SK-N-SH treated with all-trans-retinoic acid at 6 μM for 48 hours (cell line): Measurements from ENCODE around the gene INIP.

ENCODE experiments used
- ATAC-seq: fragments of 200-7000 bp; cut with Tn5 transposase; 3 replicates; pipeline ENCODE4 v1.9.1; 2020; ENCODE audit warnings: mild to moderate bottlenecking, moderate library complexity
- ARNTL ChIP-seq: fragments of 450-650 bp; formaldehyde crosslinking; IDR thresholded peaks from 2 replicates; pipeline ENCODE4 v1.5.0; 2020; ENCODE audit warnings: low read depth, mild to moderate bottlenecking, moderate library complexity, borderline replicate concordance
- BACH2 ChIP-seq: fragments of 250-450 bp; sonication (Bioruptor Pico); IDR thresholded peaks from 2 replicates; pipeline ENCODE4 v1.9.0; 2021; ENCODE audit warnings: mild to moderate bottlenecking, borderline replicate concordance
- CREB5 ChIP-seq: fragments of 250-450 bp; sonication (Bioruptor Pico); IDR thresholded peaks from 2 replicates; pipeline ENCODE4 v1.5.1; 2020; ENCODE audit warnings: low read depth, mild to moderate bottlenecking, moderate library complexity
- CSDC2 ChIP-seq: fragments of 250-450 bp; sonication (Bioruptor Pico); IDR thresholded peaks from 2 replicates; pipeline ENCODE4 v1.5.0; 2020; ENCODE audit warnings: mild to moderate bottlenecking, moderate library complexity
- CSRNP3 ChIP-seq: fragments of 250-450 bp; sonication (Bioruptor Pico); IDR thresholded peaks from 2 replicates; pipeline ENCODE4 v1.5.1; 2021; ENCODE audit warnings: mild to moderate bottlenecking, moderate library complexity
- ESRRG ChIP-seq: fragments of 250-450 bp; sonication (Bioruptor Pico); IDR thresholded peaks from 2 replicates; pipeline ENCODE4 v1.6.1; 2021; ENCODE audit warnings: mild to moderate bottlenecking
- ISL1 ChIP-seq: fragments of 250-450 bp; sonication (Bioruptor Pico); IDR thresholded peaks from 2 replicates; pipeline ENCODE4 v2.1.2; 2022; ENCODE audit warnings: mild to moderate bottlenecking, moderate library complexity
- OSR1 ChIP-seq: fragments of 250-450 bp; sonication (Bioruptor Pico); IDR thresholded peaks from 2 replicates; pipeline ENCODE4 v1.8.0; 2022; ENCODE audit warnings: moderate library complexity, mild to moderate bottlenecking, inconsistent platforms
- PATZ1 ChIP-seq: fragments of 250-450 bp; sonication (Bioruptor Pico); IDR thresholded peaks from 2 replicates; pipeline ENCODE4 v1.8.0; 2020; ENCODE audit warnings: mild to moderate bottlenecking, moderate library complexity, borderline replicate concordance
- PPARA ChIP-seq: fragments of 250-450 bp; sonication (Bioruptor Pico); IDR thresholded peaks from 2 replicates; pipeline ENCODE4 v1.5.0; 2020; ENCODE audit warnings: mild to moderate bottlenecking, borderline replicate concordance
- SNAI2 ChIP-seq: fragments of 250-450 bp; sonication (Bioruptor Pico); IDR thresholded peaks from 2 replicates; pipeline ENCODE4 v1.5.0; 2020; ENCODE audit warnings: mild to moderate bottlenecking, moderate library complexity
- TCF4 ChIP-seq: fragments of 250-450 bp; sonication (Bioruptor Pico); IDR thresholded peaks from 2 replicates; pipeline ENCODE4 v1.8.0; 2021; ENCODE audit warnings: mild to moderate bottlenecking, moderate library complexity, borderline replicate concordance
- TSHZ2 ChIP-seq: fragments of 250-450 bp; sonication (Bioruptor Pico); IDR thresholded peaks from 2 replicates; pipeline ENCODE4 v1.5.0; 2020; ENCODE audit warnings: mild to moderate bottlenecking, moderate library complexity
- ZC3H10 ChIP-seq: fragments of 250-450 bp; sonication (Bioruptor Pico); IDR thresholded peaks from 2 replicates; pipeline ENCODE4 v1.5.1; 2021; ENCODE audit warnings: mild to moderate bottlenecking, moderate library complexity
- ZFP3 ChIP-seq: fragments of 250-450 bp; sonication (Bioruptor Pico); IDR thresholded peaks from 2 replicates; pipeline ENCODE4 v1.5.0; 2020; ENCODE audit warnings: mild to moderate bottlenecking, moderate library complexity
- ZFP30 ChIP-seq: fragments of 450-650 bp; formaldehyde crosslinking; IDR thresholded peaks from 2 replicates; pipeline ENCODE4 v1.5.0; 2022; ENCODE audit warnings: mild to moderate bottlenecking, moderate library complexity
- ZNF565 ChIP-seq: fragments of 450-650 bp; formaldehyde crosslinking; conservative IDR thresholded peaks from 2 replicates; pipeline ENCODE4 v1.5.0; 2020; ENCODE audit warnings: low read depth, mild to moderate bottlenecking, moderate library complexity
- ZNF70 ChIP-seq: fragments of 450-650 bp; formaldehyde crosslinking; IDR thresholded peaks from 2 replicates; pipeline ENCODE4 v1.5.0; 2020; ENCODE audit warnings: mild to moderate bottlenecking, moderate library complexity

Gene INIP

GRCh38 chr9:112764837-112765236 is 46.9 kb upstream of the INIP start (continued):
- no peak for TF ChIP-seq TSHZ2
- TF ChIP-seq ZFP3 (CRISPR knock-in tag) = no peak
- no peak for TF ChIP-seq SNAI2 (CRISPR knock-in tag)
- TF ChIP-seq CSRNP3 (CRISPR knock-in tag) = no peak
- no peak for TF ChIP-seq ISL1
- no peak for TF ChIP-seq OSR1
- TF ChIP-seq BACH2 (CRISPR knock-in tag) = no peak
- no peak for TF ChIP-seq ZNF70
- TF ChIP-seq ARNTL (CRISPR knock-in tag) = no peak
- no peak for TF ChIP-seq ESRRG (CRISPR knock-in tag)
- no peak for TF ChIP-seq PPARA (CRISPR knock-in tag)
- no peak for TF ChIP-seq TCF4
- no peak for TF ChIP-seq ZNF565 (CRISPR knock-in tag)

- TF ChIP-seq PPARA (CRISPR knock-in tag) (no peak), TCF4 (no peak), ZC3H10 (CRISPR knock-in tag) (no peak)
- no peak for ATAC-seq
Measured at GRCh38 chr9:112764344-112764743, 46.4 kb upstream of the INIP start.

DNA sequence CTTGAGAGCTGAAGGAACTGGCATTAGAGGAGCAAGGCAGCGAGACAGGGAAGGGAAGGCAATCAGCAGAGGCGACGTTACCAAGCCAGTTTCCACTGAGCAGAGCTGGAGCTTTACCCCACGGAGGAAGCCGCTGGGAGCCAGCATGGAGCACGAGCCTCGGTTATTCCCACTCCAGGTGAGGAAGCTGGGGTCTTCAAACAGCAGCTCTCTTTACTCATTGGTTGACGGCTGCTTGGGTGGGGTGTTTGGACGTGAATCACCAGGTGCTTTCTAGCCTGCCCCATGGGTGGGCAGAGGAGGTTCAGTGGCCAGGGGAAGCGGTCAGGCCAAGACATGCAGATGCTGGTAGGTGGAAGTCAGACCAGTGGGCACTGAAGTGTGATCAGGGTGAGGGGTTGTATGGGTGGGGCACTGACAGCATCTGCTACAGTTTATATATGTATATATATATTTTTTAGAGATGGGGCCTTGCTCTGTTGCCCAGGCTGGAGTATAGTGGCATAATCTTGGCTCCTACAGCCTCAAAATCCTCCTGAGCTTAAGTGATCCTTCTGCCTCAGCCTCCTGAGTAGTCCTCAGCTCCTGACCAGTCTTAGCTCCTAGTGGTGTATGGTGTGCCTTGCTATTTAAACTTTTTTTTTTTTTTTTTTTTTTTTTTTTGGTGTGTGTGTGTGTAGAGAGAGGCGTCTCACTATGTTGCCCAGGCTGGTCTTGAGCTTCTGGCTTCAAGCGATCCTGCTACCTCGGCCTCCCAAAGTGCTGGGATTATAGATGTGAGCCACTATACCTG is 45.0 kb upstream of the INIP start:
- no peak for ATAC-seq
- no peak for TF ChIP-seq SNAI2 (CRISPR knock-in tag)
- no peak for TF ChIP-seq ZFP30 (CRISPR knock-in tag)
- no peak for TF ChIP-seq CREB5 (CRISPR knock-in tag)
- TF ChIP-seq OSR1 = no peak
- no peak for TF ChIP-seq CSDC2 (CRISPR knock-in tag)

DNA sequence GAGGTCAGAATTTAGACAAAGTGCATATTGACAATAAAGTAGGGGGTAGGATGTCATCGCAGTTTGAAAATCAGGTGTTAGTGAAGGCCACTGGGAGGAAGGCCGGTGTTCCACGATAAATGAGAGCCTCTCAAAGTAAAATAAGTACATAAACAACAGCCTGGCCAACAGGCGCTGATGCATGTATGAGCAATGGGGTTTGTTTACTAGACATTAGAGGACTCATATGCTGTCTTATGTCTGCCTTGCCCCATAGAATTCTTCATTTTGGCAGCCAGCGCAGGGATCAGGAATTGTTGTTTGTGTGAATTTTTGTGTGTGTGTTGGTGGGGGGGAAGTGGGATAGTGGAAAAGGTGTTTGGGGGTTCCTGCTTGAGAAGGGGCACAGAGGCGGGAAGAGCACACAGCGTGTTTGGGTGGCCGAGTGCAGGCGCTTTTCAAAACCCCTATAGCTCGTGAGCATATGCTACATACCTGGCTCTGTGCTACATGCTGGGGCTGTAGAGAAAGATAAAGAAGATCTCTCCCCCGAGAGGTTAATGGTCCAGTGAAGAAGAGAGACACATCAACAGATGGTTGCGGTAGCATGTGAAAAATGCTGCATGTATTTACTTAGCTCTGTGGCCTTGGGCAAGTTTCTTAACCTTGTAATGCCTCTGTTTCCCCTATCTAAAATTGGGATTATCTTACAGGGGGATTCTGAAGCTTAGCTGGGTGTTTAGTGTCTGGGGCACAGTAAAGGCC is 44.2 kb upstream of the INIP start:
- no peak for ATAC-seq
- TF ChIP-seq OSR1 (no peak), ZFP30 (CRISPR knock-in tag) (no peak), ISL1 (no peak), CREB5 (CRISPR knock-in tag) (no peak), ARNTL (CRISPR knock-in tag) (no peak), ZNF70 (no peak), PATZ1 (CRISPR knock-in tag) (no peak), ZNF565 (CRISPR knock-in tag) (no peak)
